ENCODE data around the gene PAX1.

DNA sequence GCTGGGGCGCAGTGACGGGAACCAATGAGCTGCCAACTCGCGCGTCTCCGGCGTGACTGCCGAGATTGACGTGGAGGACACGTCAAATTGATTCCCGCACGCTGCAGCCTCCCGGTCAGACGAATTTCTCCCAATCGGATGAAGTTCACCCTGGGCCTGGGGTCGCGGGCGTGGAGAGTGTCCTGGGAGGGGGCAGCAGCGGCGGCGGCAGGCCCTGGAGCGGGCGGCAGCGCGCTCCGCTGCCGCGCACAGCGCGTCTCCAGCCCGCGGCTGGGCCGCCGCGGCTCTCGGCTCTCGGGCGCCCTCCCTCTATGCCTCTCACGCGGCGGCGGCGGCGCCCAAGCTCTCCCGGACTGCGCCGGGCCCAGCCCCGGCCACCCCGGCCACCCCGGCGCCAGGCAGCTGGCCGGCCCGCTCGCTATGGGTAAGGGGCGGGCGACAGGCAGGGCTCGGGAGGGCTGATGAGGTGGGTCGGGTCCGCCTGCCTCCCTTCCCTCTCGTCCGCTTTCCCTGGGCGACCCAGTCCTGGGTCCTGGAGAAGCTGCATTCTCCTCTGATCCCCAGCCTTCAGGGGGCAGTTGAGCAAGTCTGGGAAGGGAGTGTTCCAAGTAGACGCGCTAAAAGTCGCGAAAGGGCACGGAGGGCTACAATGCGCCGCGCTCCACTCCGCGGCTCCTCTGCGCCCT, at the start of gene PAX1:
- TF ChIP-seq, protein P1, sequence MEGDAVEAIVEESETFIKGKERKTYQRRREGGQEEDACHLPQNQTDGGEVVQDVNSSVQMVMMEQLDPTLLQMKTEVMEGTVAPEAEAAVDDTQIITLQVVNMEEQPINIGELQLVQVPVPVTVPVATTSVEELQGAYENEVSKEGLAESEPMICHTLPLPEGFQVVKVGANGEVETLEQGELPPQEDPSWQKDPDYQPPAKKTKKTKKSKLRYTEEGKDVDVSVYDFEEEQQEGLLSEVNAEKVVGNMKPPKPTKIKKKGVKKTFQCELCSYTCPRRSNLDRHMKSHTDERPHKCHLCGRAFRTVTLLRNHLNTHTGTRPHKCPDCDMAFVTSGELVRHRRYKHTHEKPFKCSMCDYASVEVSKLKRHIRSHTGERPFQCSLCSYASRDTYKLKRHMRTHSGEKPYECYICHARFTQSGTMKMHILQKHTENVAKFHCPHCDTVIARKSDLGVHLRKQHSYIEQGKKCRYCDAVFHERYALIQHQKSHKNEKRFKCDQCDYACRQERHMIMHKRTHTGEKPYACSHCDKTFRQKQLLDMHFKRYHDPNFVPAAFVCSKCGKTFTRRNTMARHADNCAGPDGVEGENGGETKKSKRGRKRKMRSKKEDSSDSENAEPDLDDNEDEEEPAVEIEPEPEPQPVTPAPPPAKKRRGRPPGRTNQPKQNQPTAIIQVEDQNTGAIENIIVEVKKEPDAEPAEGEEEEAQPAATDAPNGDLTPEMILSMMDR (conservative IDR thresholded peaks at IDR 0.05 in 1 of 2, IDR thresholded peaks at IDR 0.05 in 1 of 2; ENCODE audit: low read depth in 1 of 2, low read length in 2 of 2) = no peak
- no peak for TF ChIP-seq EZH2 (IDR thresholded peaks at IDR 0.05; ENCODE audit: low read length, missing control alignments)
